Neural cell (in vitro differentiated cells): ENCODE measurements around the gene XPR1. TPM values are rescaled to one million over a fixed set of nuclear protein-coding genes. Genes with fewer than 3 reads are reported as not detected.

Experiments used
- H2AFZ ChIP-seq: fragments of 200-600, 300-800 bp; sonication (generic), shearing (Covaris generic); 2 replicates; pipeline ENCODE4 v1.6.0; 2014; ENCODE audit warnings: low read depth, mild to moderate bottlenecking, antibody characterized with exemption, low read length, moderate library complexity
- H3F3A ChIP-seq: fragments of 200-600 bp; shearing (Covaris generic); 2 replicates; pipeline ENCODE4 v1.6.1; 2016; ENCODE audit warnings: mild to moderate bottlenecking, moderate library complexity, mixed read lengths, antibody characterized with exemption, low read length; ENCODE audit not compliant: insufficient read depth, poor library complexity, severe bottlenecking
- H3K27ac ChIP-seq: fragments of 200-600, 300-800 bp; sonication (generic), shearing (Covaris generic); 2 replicates; pipeline ENCODE4 v1.5.1; 2014; ENCODE audit warnings: mild to moderate bottlenecking, low read length, moderate library complexity
- H3K27me3 ChIP-seq: fragments of 300-800, 200-600 bp; sonication (generic), shearing (Covaris generic); 2 replicates; pipeline ENCODE4 v1.6.0; 2014; ENCODE audit warnings: mild to moderate bottlenecking, low read depth, low read length, moderate library complexity; ENCODE audit not compliant: insufficient read depth
- H3K36me3 ChIP-seq: fragments of 300-800, 200-600 bp; sonication (generic), shearing (Covaris generic); 2 replicates; pipeline ENCODE4 v1.5.1; 2014; ENCODE audit warnings: mild to moderate bottlenecking, antibody characterized with exemption, low read length, moderate library complexity; ENCODE audit not compliant: insufficient read depth
- H3K4me2 ChIP-seq: fragments of 300-800, 200-600 bp; sonication (generic), shearing (Covaris generic); 2 replicates; pipeline ENCODE4 v1.6.0; 2014; ENCODE audit warnings: mild to moderate bottlenecking, low read length
- H3K4me3 ChIP-seq: fragments of 300-800, 200-600 bp; sonication (generic), shearing (Covaris generic); 2 replicates; pipeline ENCODE4 v1.5.1; 2014; ENCODE audit warnings: mild to moderate bottlenecking, low read length, moderate library complexity
- H3K79me2 ChIP-seq: fragments of 200-600 bp; shearing (Covaris generic); replicated peaks from 2 replicates; pipeline ENCODE4 v1.6.0; 2014; ENCODE audit warnings: mild to moderate bottlenecking, low read length, moderate library complexity; ENCODE audit not compliant: insufficient read depth
- H3K9ac ChIP-seq: fragments of 300-800, 200-600 bp; sonication (generic), shearing (Covaris generic); 2 replicates; pipeline ENCODE4 v1.6.1; 2016; ENCODE audit warnings: mild to moderate bottlenecking, low read length, mixed read lengths
- H3K9me2 ChIP-seq: fragments of 200-600 bp; shearing (Covaris generic); 2 replicates; pipeline ENCODE4 v1.6.1; 2016; ENCODE audit warnings: mild to moderate bottlenecking, low read length, mixed read lengths; ENCODE audit not compliant: insufficient read depth
- H3K9me3 ChIP-seq: fragments of 200-600, 300-800 bp; sonication (generic), shearing (Covaris generic); 2 replicates; pipeline ENCODE4 v1.6.1; 2016; ENCODE audit warnings: mild to moderate bottlenecking, mixed run types, low read length, moderate library complexity, mixed read lengths
- H4K20me1 ChIP-seq: fragments of 200-600 bp; shearing (Covaris generic); 2 replicates; pipeline ENCODE4 v1.6.1; 2016; ENCODE audit warnings: mild to moderate bottlenecking, mixed run types; ENCODE audit not compliant: insufficient read depth
- EP300 ChIP-seq: fragments of 450-650 bp; conservative IDR thresholded peaks from 2 replicates; pipeline ENCODE4 v1.6.1; 2014; ENCODE audit warnings: antibody characterized with exemption, mild to moderate bottlenecking, moderate library complexity; ENCODE audit not compliant: poor library complexity, severe bottlenecking
- EZH2 ChIP-seq: fragments of 200-600, 300-800 bp; shearing (Covaris generic), sonication (generic); IDR thresholded peaks from 2 replicates; pipeline ENCODE4 v1.6.1; 2014; ENCODE audit warnings: antibody characterized with exemption, low read length, borderline replicate concordance, mild to moderate bottlenecking; ENCODE audit not compliant: insufficient read depth, poor library complexity, severe bottlenecking
- MXI1 ChIP-seq: fragments of 450-650 bp; conservative IDR thresholded peaks from 2 replicates; pipeline ENCODE4 v1.6.1; 2014; ENCODE audit warnings: antibody characterized with exemption, mild to moderate bottlenecking; ENCODE audit not compliant: poor library complexity, severe bottlenecking
- POLR2AphosphoS5 ChIP-seq: IDR thresholded peaks from 2 replicates; pipeline ENCODE4 v1.6.1; 2012
- RAD21 ChIP-seq: fragments of 450-650 bp; conservative IDR thresholded peaks from 2 replicates; pipeline ENCODE4 v1.6.1; 2014; ENCODE audit warnings: antibody characterized with exemption, mild to moderate bottlenecking, moderate library complexity
- REST ChIP-seq: IDR thresholded peaks from 2 replicates; pipeline ENCODE4 v1.6.1; 2012; ENCODE audit warnings: borderline replicate concordance
- SMC3 ChIP-seq: fragments of 450-650 bp; conservative IDR thresholded peaks from 2 replicates; pipeline ENCODE4 v1.6.1; 2014; ENCODE audit warnings: antibody characterized with exemption, mild to moderate bottlenecking, moderate library complexity; ENCODE audit not compliant: poor library complexity
- TAF1 ChIP-seq: IDR thresholded peaks from 2 replicates; pipeline ENCODE4 v1.6.1; 2012; ENCODE audit warnings: low read depth
- polyA plus RNA-seq: library from polyadenylated mRNA; depleted of rRNA; stranded (reverse); fragments of >200 nt; gene quantifications from 2 replicates; pipeline ENCODE4 v1.2.3, GENCODE V29; 2014
- TF ChIP-seq, protein P1 (sequence below): fragments of 450-650 bp; IDR thresholded peaks from 2 replicates; pipeline ENCODE4 v1.5.1; 2014; ENCODE audit warnings: antibody characterized with exemption, mild to moderate bottlenecking, moderate library complexity; ENCODE audit not compliant: poor library complexity, severe bottlenecking

Gene XPR1
- polyA plus RNA-seq, 1 donor from 2014 or later: 185 TPM

- no peaks in the 10 kb centered on the region for H3K9me2 ChIP-seq
- no peak overlapping the region for H3K4me3 ChIP-seq
- no peaks in the 10 kb centered on the region for H3K27me3 ChIP-seq
- no peaks in the 10 kb centered on the region for H4K20me1 ChIP-seq
- H3K36me3 ChIP-seq: no peaks in the 10 kb centered on the region
- H3F3A ChIP-seq: no peaks in the 10 kb centered on the region
- no peak overlapping the region for H3K27ac ChIP-seq
- no peak overlapping the region for H3K9ac ChIP-seq
- H3K4me2 ChIP-seq: no peak overlapping the region
- H2AFZ ChIP-seq: no peak overlapping the region
- peaks cover 92% of the 10 kb centered on the region for H3K79me2 ChIP-seq
- TF ChIP-seq SMC3: no peak
- TF ChIP-seq TAF1: no peak
- no peak for TF ChIP-seq POLR2AphosphoS5
- no peak for TF ChIP-seq EP300
- TF ChIP-seq MXI1: no peak
- TF ChIP-seq REST: no peak
- TF ChIP-seq EZH2: no peak
- TF ChIP-seq, protein P1, sequence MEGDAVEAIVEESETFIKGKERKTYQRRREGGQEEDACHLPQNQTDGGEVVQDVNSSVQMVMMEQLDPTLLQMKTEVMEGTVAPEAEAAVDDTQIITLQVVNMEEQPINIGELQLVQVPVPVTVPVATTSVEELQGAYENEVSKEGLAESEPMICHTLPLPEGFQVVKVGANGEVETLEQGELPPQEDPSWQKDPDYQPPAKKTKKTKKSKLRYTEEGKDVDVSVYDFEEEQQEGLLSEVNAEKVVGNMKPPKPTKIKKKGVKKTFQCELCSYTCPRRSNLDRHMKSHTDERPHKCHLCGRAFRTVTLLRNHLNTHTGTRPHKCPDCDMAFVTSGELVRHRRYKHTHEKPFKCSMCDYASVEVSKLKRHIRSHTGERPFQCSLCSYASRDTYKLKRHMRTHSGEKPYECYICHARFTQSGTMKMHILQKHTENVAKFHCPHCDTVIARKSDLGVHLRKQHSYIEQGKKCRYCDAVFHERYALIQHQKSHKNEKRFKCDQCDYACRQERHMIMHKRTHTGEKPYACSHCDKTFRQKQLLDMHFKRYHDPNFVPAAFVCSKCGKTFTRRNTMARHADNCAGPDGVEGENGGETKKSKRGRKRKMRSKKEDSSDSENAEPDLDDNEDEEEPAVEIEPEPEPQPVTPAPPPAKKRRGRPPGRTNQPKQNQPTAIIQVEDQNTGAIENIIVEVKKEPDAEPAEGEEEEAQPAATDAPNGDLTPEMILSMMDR: no peak
- H3K9me3 ChIP-seq: no peaks in the 10 kb centered on the region
Measured at GRCh38 chr1:180640531-180640949, 8.7 kb downstream of the XPR1 start.

DNA sequence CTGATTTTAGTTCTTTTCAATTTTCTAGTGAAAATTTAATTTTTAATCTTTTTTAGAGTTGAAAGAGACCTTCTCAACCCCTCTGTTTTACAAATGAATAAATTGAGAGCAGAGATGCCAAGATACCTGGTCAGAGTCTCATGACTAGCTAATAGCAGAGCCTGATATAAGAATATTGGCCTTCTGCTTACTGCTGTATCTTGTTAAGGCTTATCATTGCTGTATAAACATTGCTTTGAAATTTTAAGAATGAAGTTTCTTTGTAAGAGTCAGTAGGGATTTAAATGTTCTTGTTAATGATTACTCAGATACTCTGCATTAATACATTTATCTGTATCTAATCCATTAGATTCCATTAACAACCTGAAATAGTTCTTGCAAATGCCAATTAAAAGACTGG, 9.8 kb downstream of the XPR1 start:
- Histone ChIP-seq H3K4me3 (no peak overlapping the region), H3K9ac (no peak overlapping the region), H3K4me2 (no peak overlapping the region), H3K27ac (no peak overlapping the region), H2AFZ (no peak overlapping the region), H3K9me2 (no peaks in the 10 kb centered on the region), H3K36me3 (no peaks in the 10 kb centered on the region), H3K27me3 (no peaks in the 10 kb centered on the region), H4K20me1 (no peaks in the 10 kb centered on the region), H3K79me2 (peaks cover 87% of the 10 kb centered on the region), H3K9me3 (no peaks in the 10 kb centered on the region), H3F3A (no peaks in the 10 kb centered on the region)
- TF ChIP-seq SMC3: no peak
- TF ChIP-seq TAF1: no peak
- no peak for TF ChIP-seq RAD21
- TF ChIP-seq REST: no peak
- no peak for TF ChIP-seq MXI1
- no peak for TF ChIP-seq POLR2AphosphoS5
- no peak for TF ChIP-seq EP300
- no peak for TF ChIP-seq EZH2
